ENCODE data around the gene ATF1.

DNA sequence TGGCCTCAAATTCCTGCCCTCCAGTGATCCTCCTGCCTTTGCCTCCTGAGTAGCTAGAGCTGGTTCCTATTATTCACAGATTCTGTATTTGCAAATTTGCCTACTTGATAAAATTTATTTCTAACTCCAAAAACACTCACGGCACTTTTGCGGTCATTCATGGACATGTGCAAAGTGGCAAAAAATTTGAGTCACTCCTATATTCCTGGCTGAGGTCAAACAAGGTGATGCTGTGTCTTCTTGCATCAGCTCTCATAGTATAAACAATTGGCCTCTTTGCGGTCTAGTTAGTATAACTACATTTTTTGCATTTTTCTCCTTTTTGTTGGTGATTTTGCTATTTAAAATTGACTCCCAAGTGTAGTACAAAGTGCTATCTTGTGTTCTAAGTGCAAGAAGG is 24.7 kb downstream of the ATF1 start:
- TF ChIP-seq, protein P1, sequence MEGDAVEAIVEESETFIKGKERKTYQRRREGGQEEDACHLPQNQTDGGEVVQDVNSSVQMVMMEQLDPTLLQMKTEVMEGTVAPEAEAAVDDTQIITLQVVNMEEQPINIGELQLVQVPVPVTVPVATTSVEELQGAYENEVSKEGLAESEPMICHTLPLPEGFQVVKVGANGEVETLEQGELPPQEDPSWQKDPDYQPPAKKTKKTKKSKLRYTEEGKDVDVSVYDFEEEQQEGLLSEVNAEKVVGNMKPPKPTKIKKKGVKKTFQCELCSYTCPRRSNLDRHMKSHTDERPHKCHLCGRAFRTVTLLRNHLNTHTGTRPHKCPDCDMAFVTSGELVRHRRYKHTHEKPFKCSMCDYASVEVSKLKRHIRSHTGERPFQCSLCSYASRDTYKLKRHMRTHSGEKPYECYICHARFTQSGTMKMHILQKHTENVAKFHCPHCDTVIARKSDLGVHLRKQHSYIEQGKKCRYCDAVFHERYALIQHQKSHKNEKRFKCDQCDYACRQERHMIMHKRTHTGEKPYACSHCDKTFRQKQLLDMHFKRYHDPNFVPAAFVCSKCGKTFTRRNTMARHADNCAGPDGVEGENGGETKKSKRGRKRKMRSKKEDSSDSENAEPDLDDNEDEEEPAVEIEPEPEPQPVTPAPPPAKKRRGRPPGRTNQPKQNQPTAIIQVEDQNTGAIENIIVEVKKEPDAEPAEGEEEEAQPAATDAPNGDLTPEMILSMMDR (IDR thresholded peaks at IDR 0.05): no peak
- no peak for TF ChIP-seq POLR2A (IDR thresholded peaks at IDR 0.05)
